HepG2 (cell line): Measurements from ENCODE around the gene ICOS.
"Not testable (repeated sequence)": the region's sequence is repeated elsewhere in the genome, so short reads cannot be mapped to it uniquely, and the experiment has no call there.

Experiments
- JUND ChIP-seq: sonication (generic); formaldehyde crosslinking; IDR thresholded peaks from 2 replicates; pipeline ENCODE4 v1.8.0; 2022; ENCODE audit warnings: mild to moderate bottlenecking, missing genetic modification reagents
- TFDP2 ChIP-seq: sonication (generic); formaldehyde crosslinking; IDR thresholded peaks from 2 replicates; pipeline ENCODE4 v1.4.0; 2020; ENCODE audit warnings: missing genetic modification reagents
- U2AF2 ChIP-seq: fragments of 200-400 bp; formaldehyde crosslinking; IDR thresholded peaks from 2 replicates; pipeline ENCODE4 v1.6.1; 2017; ENCODE audit warnings: low read depth, mild to moderate bottlenecking, low read length
- ZNF512B ChIP-seq: sonication (generic); formaldehyde crosslinking; IDR thresholded peaks from 2 replicates; pipeline ENCODE4 v1.5.1; 2020; ENCODE audit warnings: missing genetic modification reagents, mild to moderate bottlenecking, borderline replicate concordance
- TF ChIP-seq, protein P1 (sequence below): IDR thresholded peaks from 2 replicates; pipeline ENCODE4 v1.6.1; 2016

DNA sequence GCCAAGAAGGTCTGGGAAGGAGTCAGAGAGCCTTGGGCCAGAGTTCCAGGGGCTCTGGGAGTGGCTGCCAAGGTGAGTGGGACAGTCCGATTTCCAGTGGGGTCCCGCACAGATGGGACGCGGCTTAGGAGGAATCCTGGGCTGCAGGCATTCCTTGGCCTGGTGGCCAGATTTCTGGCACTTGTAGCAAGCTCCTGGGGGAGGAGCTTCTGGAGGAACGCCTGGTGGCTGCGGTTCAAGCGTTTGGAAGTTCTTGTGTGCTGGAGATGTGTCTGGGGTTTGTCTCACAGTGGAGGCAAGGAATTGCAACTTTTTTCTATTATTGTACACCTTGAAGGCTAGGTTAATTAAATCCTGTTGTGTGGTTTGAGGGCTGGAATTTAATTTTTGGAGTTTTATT, 28.6 kb downstream of the ICOS start:
- TF ChIP-seq ZNF512B (CRISPR knock-in tag); JUND (CRISPR knock-in tag); U2AF2; TFDP2 (CRISPR knock-in tag): not testable (repeated sequence)
- TF ChIP-seq, protein P1, sequence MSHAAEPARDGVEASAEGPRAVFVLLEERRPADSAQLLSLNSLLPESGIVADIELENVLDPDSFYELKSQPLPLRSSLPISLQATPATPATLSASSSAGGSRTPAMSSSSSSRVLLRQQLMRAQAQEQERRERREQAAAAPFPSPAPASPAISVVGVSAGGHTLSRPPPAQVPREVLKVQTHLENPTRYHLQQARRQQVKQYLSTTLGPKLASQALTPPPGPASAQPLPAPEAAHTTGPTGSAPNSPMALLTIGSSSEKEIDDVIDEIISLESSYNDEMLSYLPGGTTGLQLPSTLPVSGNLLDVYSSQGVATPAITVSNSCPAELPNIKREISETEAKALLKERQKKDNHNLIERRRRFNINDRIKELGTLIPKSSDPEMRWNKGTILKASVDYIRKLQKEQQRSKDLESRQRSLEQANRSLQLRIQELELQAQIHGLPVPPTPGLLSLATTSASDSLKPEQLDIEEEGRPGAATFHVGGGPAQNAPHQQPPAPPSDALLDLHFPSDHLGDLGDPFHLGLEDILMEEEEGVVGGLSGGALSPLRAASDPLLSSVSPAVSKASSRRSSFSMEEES (CRISPR knock-in tag), result not testable (repeated sequence)
